GM12878 (cell line): ENCODE data around the gene GAB3. TPM values are rescaled to one million over a fixed set of nuclear protein-coding genes. Genes with fewer than 3 reads are reported as not detected.

Experiments
- ATAC-seq: fragments of 200-7000 bp; cut with Tn5 transposase; 3 replicates; pipeline ENCODE4 v1.9.1; 2020; ENCODE audit warnings: mild to moderate bottlenecking, moderate library complexity
- BruUV-seq: library from RNA; stranded (reverse); fragments of 400-500 nt; replicated peaks from 2 replicates; lab custom pipeline; 2021; lab: Mats Ljungman, UMichigan
- CTCF ChIA-PET: fragments of 300-600 bp; sonication (Branson Sonifier 250); formaldehyde crosslinking; extraction: SDS; loops from one replicate; lab custom pipeline; 2021; ENCODE audit warnings: inconsistent platforms; lab: Yijun Ruan, JAX
- POLR2A ChIA-PET: fragments of 350-600 bp; formaldehyde crosslinking; extraction: SDS; loops from one replicate; lab custom pipeline; 2021; ENCODE audit warnings: inconsistent platforms; lab: Charles Lee
- RAD21 ChIA-PET: fragments of 300-600 bp; sonication (Branson Sonifier 250); formaldehyde crosslinking; loops from one replicate; lab custom pipeline; 2023; ENCODE audit warnings: antibody characterized with exemption; ENCODE audit not compliant: unreplicated experiment; lab: Charles Lee
- SMC1A ChIA-PET: fragments of 300-600 bp; sonication (Branson Sonifier 250); formaldehyde crosslinking; loops from one replicate; lab custom pipeline; 2023; ENCODE audit not compliant: unreplicated experiment, uncharacterized antibody; lab: Charles Lee
- DNase-seq: peaks from one replicate; pipeline ENCODE4 v3.0.0-alpha.2; 2011; ENCODE audit warnings: low read depth, low spot score
- FAIRE-seq: peaks from 3 replicates; lab custom pipeline; 2011; peaks lifted over from hg19 to GRCh38; lab: Jason Lieb, UNC
- H2AFZ ChIP-seq: 2 replicates; pipeline ENCODE4 v1.6.0; 2011; ENCODE audit warnings: low read depth, low read length, control low read depth; ENCODE audit not compliant: control insufficient read depth
- H3K27ac ChIP-seq: 2 replicates; pipeline ENCODE4 v1.5.1; 2011; ENCODE audit warnings: control low read depth; ENCODE audit not compliant: control insufficient read depth, insufficient read depth
- H3K27me3 ChIP-seq, 2 experiments: replicated peaks in 1 of 2; 2 replicates each; pipeline versions ENCODE4 v1.6.0 to v1.6.1; 2011; ENCODE audit warnings: low read length in 1 of 2; ENCODE audit not compliant: control insufficient read depth in 2 of 2, insufficient read depth in 2 of 2
- H3K36me3 ChIP-seq, 2 experiments: 2 replicates each; pipeline ENCODE4 v1.5.1; 2011; ENCODE audit warnings: low read length in 1 of 2; ENCODE audit not compliant: control insufficient read depth in 2 of 2, insufficient read depth in 2 of 2
- H3K4me1 ChIP-seq: 2 replicates; pipeline ENCODE4 v1.6.1; 2011; ENCODE audit warnings: mild to moderate bottlenecking, low read length, moderate library complexity, mixed read lengths; ENCODE audit not compliant: control insufficient read depth, insufficient read depth
- H3K4me2 ChIP-seq: 2 replicates; pipeline ENCODE4 v1.6.0; 2011; ENCODE audit warnings: control low read depth; ENCODE audit not compliant: control insufficient read depth, insufficient read depth
- H3K4me3 ChIP-seq: fragments of 200-600 bp; sonication (generic); 2 replicates; pipeline ENCODE4 v1.5.1; 2016
- H3K79me2 ChIP-seq: 2 replicates; pipeline ENCODE4 v1.6.0; 2011; ENCODE audit warnings: low read length; ENCODE audit not compliant: control insufficient read depth, insufficient read depth
- H3K9ac ChIP-seq: 2 replicates; pipeline ENCODE4 v1.8.0; 2011; ENCODE audit warnings: low read length, control low read depth, mixed read lengths; ENCODE audit not compliant: control insufficient read depth, insufficient read depth
- H3K9me3 ChIP-seq: replicated peaks from 3 replicates; pipeline ENCODE4 v1.5.1; 2011; ENCODE audit warnings: mild to moderate bottlenecking, low read length; ENCODE audit not compliant: control insufficient read depth, insufficient read depth
- H4K20me1 ChIP-seq: 2 replicates; pipeline ENCODE4 v1.6.0; 2011; ENCODE audit not compliant: control insufficient read depth, insufficient read depth
- BHLHE40 ChIP-seq, 2 experiments: fragments of 450-650 bp in 1 of 2; IDR thresholded peaks; 2 replicates each; pipeline ENCODE4 v1.6.1; 2011 to 2017; ENCODE audit warnings: low read depth in 2 of 2, borderline replicate concordance in 1 of 2, improper control_type of control experiment in 1 of 2, low read length in 1 of 2, mild to moderate bottlenecking in 1 of 2
- MEF2B ChIP-seq: fragments of 450-650 bp; IDR thresholded peaks from 2 replicates; pipeline ENCODE4 v1.6.1; 2018; ENCODE audit warnings: mild to moderate bottlenecking, moderate library complexity; ENCODE audit not compliant: partially characterized antibody, poor library complexity, severe bottlenecking
- MTA2 ChIP-seq: fragments of 450-650 bp; IDR thresholded peaks from 2 replicates; pipeline ENCODE4 v1.6.1; 2016; ENCODE audit warnings: low read depth, mild to moderate bottlenecking, moderate library complexity
- MYB ChIP-seq: fragments of 150-350 bp; IDR thresholded peaks from 2 replicates; pipeline ENCODE4 v1.6.1; 2014; ENCODE audit warnings: mild to moderate bottlenecking, low read depth, low read length, borderline replicate concordance
- NBN ChIP-seq: fragments of 450-650 bp; IDR thresholded peaks from 2 replicates; pipeline ENCODE4 v1.6.1; 2016
- NR2C2 ChIP-seq: IDR thresholded peaks from 2 replicates; pipeline ENCODE4 v1.6.1; 2011; ENCODE audit warnings: borderline replicate concordance, low read depth; ENCODE audit not compliant: control insufficient read depth, insufficient read length
- PAX5 ChIP-seq: IDR thresholded peaks from 2 replicates; pipeline ENCODE4 v1.6.1; 2011; ENCODE audit warnings: low read depth, low read length, borderline replicate concordance
- SMARCA5 ChIP-seq: fragments of 450-650 bp; IDR thresholded peaks from 2 replicates; pipeline ENCODE4 v1.6.1; 2017; ENCODE audit warnings: mild to moderate bottlenecking
- WGBS: methylation state at CpG from one replicate; pipeline ENCODE4 v1.1.6; 2016; ENCODE audit warnings: low lambda C conversion rate; ENCODE audit not compliant: insufficient replicate concordance, insufficient coverage; ENCODE audit errors: missing lambda C conversion rate; 5-methylcytosine and 5-hydroxymethylcytosine counted together
- in situ Hi-C: fragments of 300-500 bp; cut with MboI; formaldehyde crosslinking; loops from 9 replicates; pipeline ENCODE4 v1.14.3; 2018; ENCODE audit warnings: mixed read lengths
- intact Hi-C: fragments of 100-400 bp; cut with micrococcal nuclease; formaldehyde crosslinking; loops from one replicate; pipeline ENCODE4 v1.14.2; 2022; ENCODE audit not compliant: unreplicated experiment
- polyA plus RNA-seq, 11 experiments: library from polyadenylated mRNA; depleted of rRNA in 4 of 11; unstranded in 6 of 11; stranded (reverse) in 5 of 11; fragments of >200 nt; fragmentation: Nextera tagmentation in 4 of 11; fragmentation: Illumina TruSeq in 1 of 11; extraction: Ambion mirVana in 4 of 11; extraction: Trizol in 1 of 11; gene quantifications; 1 replicate in 1 of 11; 2 replicates in 10 of 11; pipeline versions ENCODE4 v1.2.1 to v1.2.3, GENCODE V29; 2011 to 2016; ENCODE audit warnings: inconsistent platforms in 2 of 11, missing spikeins in 2 of 11, low read depth in 1 of 11
- total RNA-seq, 4 experiments: library from RNA; depleted of rRNA in 3 of 4; stranded (reverse); fragments of >200 nt in 3 of 4; fragmentation: Illumina TruSeq in 1 of 4; extraction: Trizol in 1 of 4; gene quantifications; 2 replicates each; pipeline versions ENCODE4 v1.2.1 to v1.2.3, GENCODE V29; 2013 to 2021
- TF ChIP-seq, protein P1 (sequence below): IDR thresholded peaks from 2 replicates; pipeline ENCODE4 v1.6.1; 2011; ENCODE audit warnings: low read depth, mild to moderate bottlenecking, low read length, moderate library complexity, borderline replicate concordance; ENCODE audit errors: extremely low read depth
- TF ChIP-seq, protein P2 (sequence below): IDR thresholded peaks from 2 replicates; pipeline ENCODE4 v1.6.1; 2011; ENCODE audit warnings: borderline replicate concordance, low read depth, mild to moderate bottlenecking, moderate library complexity, low read length; ENCODE audit not compliant: insufficient read depth, poor library complexity, severe bottlenecking

The GAB3 gene
- total and polyA plus RNA-seq, 10 of the 15 experiments (the other 5 are each of a cell fraction or from before 2014, with no cell fraction given) = 0.10 to 2.0 (median 0.85) TPM

DNA sequence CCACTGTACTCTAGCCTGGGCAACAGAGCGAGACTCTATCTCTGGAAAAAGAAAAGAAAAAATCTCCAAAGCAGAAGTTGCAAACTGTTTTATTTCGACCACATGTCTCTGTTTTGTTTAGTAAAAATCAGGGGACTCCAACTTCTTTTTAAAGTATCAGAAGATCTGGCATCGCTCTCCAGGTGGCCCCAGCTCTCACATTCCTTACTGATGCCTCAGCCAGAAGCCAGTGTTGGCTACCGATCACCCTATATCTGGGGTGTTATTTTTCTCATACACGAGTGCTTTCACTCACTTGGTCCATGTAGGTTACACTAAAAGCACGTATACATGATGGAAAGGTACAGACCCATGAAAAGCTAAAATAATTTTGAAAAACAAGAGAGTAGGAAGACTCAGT is 46.1 kb upstream of the GAB3 start:
- H3K4me2 ChIP-seq = no peak overlapping the region
- in situ Hi-C loops = no loop called here
- FAIRE-seq (no peak), DNase-seq (no peak)
- H2AFZ ChIP-seq = no peak overlapping the region
- RAD21 ChIA-PET = no interaction called here
- no TSS peak for BruUV-seq
- no peak overlapping the region for H3K27ac ChIP-seq
- H3K79me2 ChIP-seq = no peaks in the 10 kb centered on the region
- TF ChIP-seq NBN = no peak
- no peak for TF ChIP-seq BHLHE40 (IDR thresholded peaks at IDR 0.05; ENCODE audit: borderline replicate concordance in 1 of 2, low read depth in 2 of 2, low read length in 1 of 2)
- no peak for TF ChIP-seq SMARCA5
- TF ChIP-seq, protein P1, sequence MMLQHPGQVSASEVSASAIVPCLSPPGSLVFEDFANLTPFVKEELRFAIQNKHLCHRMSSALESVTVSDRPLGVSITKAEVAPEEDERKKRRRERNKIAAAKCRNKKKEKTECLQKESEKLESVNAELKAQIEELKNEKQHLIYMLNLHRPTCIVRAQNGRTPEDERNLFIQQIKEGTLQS = no peak
- TF ChIP-seq MEF2B = no peak
- no peak for TF ChIP-seq MYB
- no peak for TF ChIP-seq PAX5
- no peak for TF ChIP-seq NR2C2
- TF ChIP-seq, protein P2, sequence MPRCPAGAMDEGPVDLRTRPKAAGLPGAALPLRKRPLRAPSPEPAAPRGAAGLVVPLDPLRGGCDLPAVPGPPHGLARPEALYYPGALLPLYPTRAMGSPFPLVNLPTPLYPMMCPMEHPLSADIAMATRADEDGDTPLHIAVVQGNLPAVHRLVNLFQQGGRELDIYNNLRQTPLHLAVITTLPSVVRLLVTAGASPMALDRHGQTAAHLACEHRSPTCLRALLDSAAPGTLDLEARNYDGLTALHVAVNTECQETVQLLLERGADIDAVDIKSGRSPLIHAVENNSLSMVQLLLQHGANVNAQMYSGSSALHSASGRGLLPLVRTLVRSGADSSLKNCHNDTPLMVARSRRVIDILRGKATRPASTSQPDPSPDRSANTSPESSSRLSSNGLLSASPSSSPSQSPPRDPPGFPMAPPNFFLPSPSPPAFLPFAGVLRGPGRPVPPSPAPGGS = no peak
- no peak for TF ChIP-seq MTA2
- TF ChIP-seq, all 136 proteins: peak for 0
- Histone ChIP-seq H3K9me3 (no peaks in the 10 kb centered on the region), H3K4me3 (no peak overlapping the region), H3K36me3 (no peaks in the 10 kb centered on the region), H4K20me1 (no peaks in the 10 kb centered on the region), H3K4me1 (no peaks in the 10 kb centered on the region), H3K27me3 (no peaks in the 10 kb centered on the region), H3K9ac (no peak overlapping the region)
- SMC1A ChIA-PET = interaction anchor here (0.7 to 1.2 kb wide), 3 partner anchors 84 to 335 kb away, joined by 3 to 5 read pairs (median 3); no protein-coding TSS in a partner anchor
- CTCF ChIA-PET = interaction anchor here (0.9 to 1.0 kb wide), 2 partner anchors 16 to 42 kb away, joined by 3 to 4 read pairs; no protein-coding TSS in a partner anchor
- POLR2A ChIA-PET = no interaction called here
- no peak for ATAC-seq
- intact Hi-C loops = no loop called here
- WGBS = 14% methylated on average over 6 of the region's 6 CpGs
